Measurements from ENCODE around the gene PNPT1. TPM values are rescaled to one million over a fixed set of nuclear protein-coding genes. Genes with fewer than 3 reads are reported as not detected.

The PNPT1 gene
- total and polyA plus RNA-seq, 2 of the 4 experiments (the other 2 are of a cell fraction), result 11.2 to 14.3 TPM

DNA sequence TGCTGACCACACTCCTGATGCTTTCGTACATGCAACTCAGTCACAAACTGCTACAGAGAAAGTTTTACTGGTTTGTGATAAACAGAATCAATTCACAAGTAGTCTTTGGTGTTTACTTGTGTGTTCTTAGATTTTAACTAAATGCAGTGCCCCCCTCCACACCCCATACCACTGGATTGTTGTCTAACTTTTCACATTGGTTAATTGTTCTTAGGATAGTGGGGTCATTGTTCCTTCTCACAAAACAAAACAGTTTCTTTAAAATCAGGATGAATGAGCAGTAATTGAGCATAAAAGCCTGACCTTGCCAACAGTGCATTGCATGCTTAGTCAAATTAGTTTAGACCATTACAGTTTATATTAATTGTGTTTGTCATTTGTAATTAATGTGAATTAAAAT, 14.1 kb upstream of the PNPT1 start:
- Histone ChIP-seq H2BK20ac (ENCODE audit: low read depth, low read length) (no peak overlapping the region), H2AK5ac (ENCODE audit: low read depth, low read length) (no peak overlapping the region), H3K14ac (replicated peaks; ENCODE audit: low read depth, low read length) (no peak overlapping the region), H2BK15ac (ENCODE audit: low read depth, low read length) (no peak overlapping the region), H3K9me1 (ENCODE audit: insufficient read depth, low read length) (no peaks in the 10 kb centered on the region), H3K79me1 (ENCODE audit: low read depth in 1 of 2, low read length in 2 of 2) (no peaks in the 10 kb centered on the region), H4K91ac (ENCODE audit: insufficient read depth, low read depth, low read length) (no peak overlapping the region), H3K18ac (ENCODE audit: low read depth, low read length) (no peak overlapping the region), H2AFZ (replicated peaks; ENCODE audit: low read length, poor library complexity) (no peak overlapping the region), H3K36me3 (ENCODE audit: control insufficient read depth, insufficient read depth, low read length) (no peaks in the 10 kb centered on the region), H3K56ac (ENCODE audit: extremely low read depth, insufficient read depth, low read length) (no peak overlapping the region), H3K27me3 (ENCODE audit: control insufficient read depth, insufficient read depth, low read length) (peaks cover 9% of the 10 kb centered on the region), H4K5ac (ENCODE audit: low read depth, low read length) (no peak overlapping the region), H3K9me3 (ENCODE audit: control insufficient read depth, insufficient read depth, low read length) (no peaks in the 10 kb centered on the region), H4K8ac (ENCODE audit: low read depth in 2 of 2, low read length in 2 of 2) (no peak overlapping the region), H4K20me1 (ENCODE audit: insufficient read depth, low read length) (no peaks in the 10 kb centered on the region), H3K4me3 (ENCODE audit: insufficient read depth, low read depth, low read length) (no peak overlapping the region), H3K27ac (ENCODE audit: insufficient read depth, low read length) (no peak overlapping the region), H3K4me2 (ENCODE audit: low read depth, low read length) (no peak overlapping the region), H2BK5ac (ENCODE audit: low read depth, low read length, poor library complexity, severe bottlenecking) (no peak overlapping the region), H3K9ac (ENCODE audit: low read depth, low read length) (no peak overlapping the region), H3K4me1 (ENCODE audit: control insufficient read depth, insufficient read depth, low read length) (no peaks in the 10 kb centered on the region), H2BK120ac (ENCODE audit: low read depth, low read length) (no peak overlapping the region), H2AK9ac (replicated peaks; ENCODE audit: low read depth, low read length, poor library complexity) (no peak overlapping the region), H3K4ac (ENCODE audit: low read depth, low read length) (no peak overlapping the region), H3K23ac (ENCODE audit: low read depth, low read length) (no peak overlapping the region)
- intact Hi-C loops (cut with micrococcal nuclease) (no loop called here), dilution Hi-C loops (cut with HindIII; ENCODE audit: low sequenced_read_pairs, unreplicated experiment) (loop anchor here (25.0 kb wide), 1 partner anchor 305 kb away; no protein-coding TSS in a partner anchor), in situ Hi-C loops (cut with MboI; ENCODE audit: low sequenced_read_pairs) (loop anchor here (25.0 kb wide), 1 partner anchor 1805 kb away; no protein-coding TSS in a partner anchor)
- POLR2A ChIA-PET (ENCODE audit: unreplicated experiment), result no interaction called here
- CTCF ChIA-PET, result no interaction called here
- BruUV-seq (replicated peaks), result no TSS peak
- TF ChIP-seq SMC3 (IDR thresholded peaks at IDR 0.05; ENCODE audit: low read depth, low read length) (no peak), MXI1 (IDR thresholded peaks at IDR 0.05; ENCODE audit: borderline replicate concordance, low read depth, low read length) (no peak), RCOR1 (IDR thresholded peaks at IDR 0.05; ENCODE audit: insufficient replicate concordance, low read length) (no peak), BHLHE40 (IDR thresholded peaks at IDR 0.05; ENCODE audit: low read depth, low read length) (no peak), MAFK (IDR thresholded peaks at IDR 0.05; ENCODE audit: low read depth, low read length) (no peak), MAZ (IDR thresholded peaks at IDR 0.05; ENCODE audit: borderline replicate concordance, low read depth, low read length) (no peak), RFX5 (IDR thresholded peaks at IDR 0.05; ENCODE audit: low read depth, low read length) (no peak), CHD1 (IDR thresholded peaks at IDR 0.05; ENCODE audit: low read depth, low read length) (no peak), FOS (IDR thresholded peaks at IDR 0.05; ENCODE audit: low read depth, low read length) (no peak), POLR2A (IDR thresholded peaks at IDR 0.05; ENCODE audit: low read depth, low read length) (no peak)
- TF ChIP-seq, protein P1, sequence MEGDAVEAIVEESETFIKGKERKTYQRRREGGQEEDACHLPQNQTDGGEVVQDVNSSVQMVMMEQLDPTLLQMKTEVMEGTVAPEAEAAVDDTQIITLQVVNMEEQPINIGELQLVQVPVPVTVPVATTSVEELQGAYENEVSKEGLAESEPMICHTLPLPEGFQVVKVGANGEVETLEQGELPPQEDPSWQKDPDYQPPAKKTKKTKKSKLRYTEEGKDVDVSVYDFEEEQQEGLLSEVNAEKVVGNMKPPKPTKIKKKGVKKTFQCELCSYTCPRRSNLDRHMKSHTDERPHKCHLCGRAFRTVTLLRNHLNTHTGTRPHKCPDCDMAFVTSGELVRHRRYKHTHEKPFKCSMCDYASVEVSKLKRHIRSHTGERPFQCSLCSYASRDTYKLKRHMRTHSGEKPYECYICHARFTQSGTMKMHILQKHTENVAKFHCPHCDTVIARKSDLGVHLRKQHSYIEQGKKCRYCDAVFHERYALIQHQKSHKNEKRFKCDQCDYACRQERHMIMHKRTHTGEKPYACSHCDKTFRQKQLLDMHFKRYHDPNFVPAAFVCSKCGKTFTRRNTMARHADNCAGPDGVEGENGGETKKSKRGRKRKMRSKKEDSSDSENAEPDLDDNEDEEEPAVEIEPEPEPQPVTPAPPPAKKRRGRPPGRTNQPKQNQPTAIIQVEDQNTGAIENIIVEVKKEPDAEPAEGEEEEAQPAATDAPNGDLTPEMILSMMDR (conservative IDR thresholded peaks at IDR 0.05; ENCODE audit: low read depth, low read length), result no peak
- TF ChIP-seq, protein P2, sequence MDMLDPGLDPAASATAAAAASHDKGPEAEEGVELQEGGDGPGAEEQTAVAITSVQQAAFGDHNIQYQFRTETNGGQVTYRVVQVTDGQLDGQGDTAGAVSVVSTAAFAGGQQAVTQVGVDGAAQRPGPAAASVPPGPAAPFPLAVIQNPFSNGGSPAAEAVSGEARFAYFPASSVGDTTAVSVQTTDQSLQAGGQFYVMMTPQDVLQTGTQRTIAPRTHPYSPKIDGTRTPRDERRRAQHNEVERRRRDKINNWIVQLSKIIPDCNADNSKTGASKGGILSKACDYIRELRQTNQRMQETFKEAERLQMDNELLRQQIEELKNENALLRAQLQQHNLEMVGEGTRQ (IDR thresholded peaks at IDR 0.05; ENCODE audit: low read depth, low read length), result no peak
- no CpG with 5 or more reads among the region's 1 CpG for WGBS, 2 experiments (ENCODE audit: extremely low coverage in 2 of 2, insufficient read length in 1 of 2)
- no peak for ATAC-seq (ENCODE audit: low read depth)
- no peak for DNase-seq

Data from IMR-90 (cell line).